HCT116 (cell line): Measurements from ENCODE around the gene USP15. TPM values are rescaled to one million over a fixed set of nuclear protein-coding genes. Genes with fewer than 3 reads are reported as not detected.

Experiments
- ATAC-seq: fragments of 200-7000 bp; cut with Tn5 transposase; 2 replicates; pipeline ENCODE4 v1.9.1; 2020; ENCODE audit warnings: mild to moderate bottlenecking, moderate library complexity
- BruUV-seq: library from RNA; stranded (reverse); fragments of 400-500 nt; replicated peaks from 2 replicates; lab custom pipeline; 2021; lab: Mats Ljungman, UMichigan
- CTCF ChIA-PET: fragments of 300-600 bp; sonication (Branson Sonifier 250); formaldehyde crosslinking; loops from one replicate; lab custom pipeline; 2021; ENCODE audit warnings: antibody characterized with exemption; lab: Charles Lee
- POLR2A ChIA-PET: fragments of 300-600, 350-600 bp; sonication (Branson Sonifier 250); formaldehyde crosslinking; loops from one replicate; lab custom pipeline; 2021; ENCODE audit warnings: antibody characterized with exemption; lab: Charles Lee
- RAD21 ChIA-PET, 2 experiments: fragments of 300-600 bp; sonication (Branson Sonifier 250); formaldehyde crosslinking; loops; one replicate each; lab custom pipeline; 2023; ENCODE audit warnings: low total read pairs in 2 of 2; ENCODE audit not compliant: uncharacterized antibody in 2 of 2, unreplicated experiment in 2 of 2, low non-redundant PET in 1 of 2; lab: Charles Lee
- DNase-seq: peaks from one replicate; pipeline ENCODE4 v3.0.0-alpha.2; 2010; ENCODE audit warnings: low read depth, low spot score
- H2AFZ ChIP-seq: fragments of 200-600 bp; shearing (Covaris generic), sonication (generic); 2 replicates; pipeline ENCODE4 v1.6.1; 2017; ENCODE audit warnings: low read depth, mixed run types, mixed read lengths, antibody characterized with exemption, low read length; ENCODE audit not compliant: poor library complexity, severe bottlenecking
- H3K27ac ChIP-seq: 2 replicates; pipeline ENCODE4 v1.5.1; 2012; ENCODE audit warnings: low read depth, low read length
- H3K27me3 ChIP-seq: fragments of 200-600 bp; sonication (generic); 2 replicates; pipeline ENCODE4 v1.6.1; 2016; ENCODE audit warnings: mixed run types, low read length, mixed read lengths; ENCODE audit not compliant: insufficient read depth
- H3K36me3 ChIP-seq, 2 experiments: fragments of 200-500 bp in 1 of 2; fragments of 200-600 bp in 1 of 2; sonication (Bioruptor generic) in 1 of 2; sonication (generic) in 1 of 2; 2 replicates each; pipeline versions ENCODE4 v1.5.1 to v1.6.1; 2014 to 2016; ENCODE audit warnings: low read length in 2 of 2, inconsistent platforms in 1 of 2, mixed read lengths in 1 of 2, mixed run types in 1 of 2; ENCODE audit not compliant: insufficient read depth in 2 of 2, control insufficient read depth in 1 of 2
- H3K4me1 ChIP-seq, 2 experiments: fragments of 200-600 bp in 1 of 2; sonication (generic) in 1 of 2; 2 replicates each; pipeline versions ENCODE4 v1.5.1 to v1.6.1; 2012 to 2017; ENCODE audit warnings: low read length in 2 of 2, inconsistent platforms in 1 of 2, mild to moderate bottlenecking in 1 of 2, mixed read lengths in 1 of 2, mixed run types in 1 of 2, moderate library complexity in 1 of 2; ENCODE audit not compliant: insufficient read depth in 2 of 2, control insufficient read depth in 1 of 2
- H3K4me2 ChIP-seq: fragments of 200-600 bp; sonication (generic); 2 replicates; pipeline ENCODE4 v1.6.1; 2017; ENCODE audit warnings: mixed run types, low read length, mixed read lengths
- H3K4me3 ChIP-seq, 2 experiments: fragments of 200-600 bp in 1 of 2; sonication (generic) in 1 of 2; replicated peaks in 1 of 2; 2 replicates each; pipeline ENCODE4 v1.5.1; 2011 to 2016; ENCODE audit warnings: low read length in 2 of 2, control low read depth in 1 of 2, low read depth in 1 of 2, mild to moderate bottlenecking in 1 of 2, mixed read lengths in 1 of 2, mixed run types in 1 of 2
- H3K79me2 ChIP-seq: fragments of 200-600 bp; sonication (generic); 2 replicates; pipeline ENCODE4 v1.6.1; 2017; ENCODE audit warnings: mild to moderate bottlenecking, mixed run types, low read length, moderate library complexity, mixed read lengths; ENCODE audit not compliant: insufficient read depth
- H3K9ac ChIP-seq: fragments of 200-600 bp; sonication (generic); 2 replicates; pipeline ENCODE4 v1.6.1; 2016; ENCODE audit warnings: low read length, mixed read lengths
- H3K9me2 ChIP-seq: fragments of 200-600 bp; sonication (generic), shearing (Covaris generic); 2 replicates; pipeline ENCODE4 v1.6.1; 2017; ENCODE audit warnings: mixed run types, mild to moderate bottlenecking, moderate library complexity; ENCODE audit not compliant: insufficient read depth
- H3K9me3 ChIP-seq, 2 experiments: fragments of 200-500 bp in 1 of 2; fragments of 200-600 bp in 1 of 2; sonication (Bioruptor generic) in 1 of 2; sonication (generic) in 1 of 2; 2 replicates each; pipeline ENCODE4 v1.6.1; 2014 to 2017; ENCODE audit warnings: low read length in 2 of 2, mixed read lengths in 2 of 2, inconsistent platforms in 1 of 2, low read depth in 1 of 2, mild to moderate bottlenecking in 1 of 2, mixed run types in 1 of 2, moderate library complexity in 1 of 2; ENCODE audit not compliant: control insufficient read depth in 1 of 2, insufficient read depth in 1 of 2
- H4K20me1 ChIP-seq: fragments of 200-600 bp; sonication (generic), shearing (Covaris generic); 2 replicates; pipeline ENCODE4 v1.6.1; 2017; ENCODE audit warnings: mixed run types, mild to moderate bottlenecking, moderate library complexity; ENCODE audit not compliant: insufficient read depth
- ATF3 ChIP-seq: IDR thresholded peaks from 2 replicates; pipeline ENCODE4 v1.6.1; 2012
- CBX3 ChIP-seq: IDR thresholded peaks from 2 replicates; pipeline ENCODE4 v1.6.1; 2012; ENCODE audit warnings: low read depth
- CEBPB ChIP-seq: IDR thresholded peaks from 2 replicates; pipeline ENCODE4 v1.6.1; 2012; ENCODE audit warnings: low read depth
- EGR1 ChIP-seq: IDR thresholded peaks from 2 replicates; pipeline ENCODE4 v1.6.1; 2012; ENCODE audit warnings: low read depth
- EZH2phosphoT487 ChIP-seq: fragments of 200-600 bp; IDR thresholded peaks from 2 replicates; pipeline ENCODE4 v1.6.1; 2018; ENCODE audit warnings: antibody characterized with exemption, borderline replicate concordance
- FOSL1 ChIP-seq: IDR thresholded peaks from 2 replicates; pipeline ENCODE4 v1.6.1; 2012; ENCODE audit warnings: low read depth
- JUND ChIP-seq: IDR thresholded peaks from 2 replicates; pipeline ENCODE4 v1.6.1; 2012
- POLR2A ChIP-seq: IDR thresholded peaks from 2 replicates; pipeline ENCODE4 v1.7.0; 2011; ENCODE audit warnings: borderline replicate concordance; ENCODE audit not compliant: insufficient read depth, insufficient read length; ENCODE audit errors: extremely low read depth
- REST ChIP-seq: IDR thresholded peaks from 2 replicates; pipeline ENCODE4 v1.6.1; 2012; ENCODE audit warnings: low read depth
- SP1 ChIP-seq: IDR thresholded peaks from 2 replicates; pipeline ENCODE4 v1.6.1; 2012; ENCODE audit warnings: low read depth
- YY1 ChIP-seq: IDR thresholded peaks from 2 replicates; pipeline ENCODE4 v1.6.1; 2011; ENCODE audit warnings: low read length, low read depth, moderate library complexity, mild to moderate bottlenecking; ENCODE audit not compliant: insufficient replicate concordance; ENCODE audit errors: extremely low read depth
- ZBTB33 ChIP-seq: IDR thresholded peaks from 2 replicates; pipeline ENCODE4 v1.6.1; 2011; ENCODE audit warnings: mild to moderate bottlenecking, low read length, moderate library complexity; ENCODE audit not compliant: insufficient replicate concordance; ENCODE audit errors: extremely low read depth
- ZNF274 ChIP-seq: fragments of 200-500 bp; sonication (Bioruptor generic); IDR thresholded peaks from 2 replicates; pipeline ENCODE4 v1.6.1; 2014; ENCODE audit warnings: mild to moderate bottlenecking, low read depth, low read length, inconsistent platforms
- intact Hi-C: fragments of 100-400 bp; cut with micrococcal nuclease; formaldehyde crosslinking; loops from 2 replicates; pipeline ENCODE4 v1.10.0; 2022
- total RNA-seq: library from RNA; stranded (reverse); gene quantifications from one replicate; pipeline ENCODE4 v1.2.1, GENCODE V29; 2021; ENCODE audit not compliant: unreplicated experiment
- TF ChIP-seq, protein P1 (sequence below): IDR thresholded peaks from 2 replicates; pipeline ENCODE4 v1.6.1; 2012

The USP15 gene
- total RNA-seq, 1 experiment from 2014 or later, result 49.5 TPM

GRCh38 chr12:62273724-62274380 is 13.6 kb downstream of the USP15 start:
- TF ChIP-seq POLR2A, result no peak
- TF ChIP-seq, protein P1, sequence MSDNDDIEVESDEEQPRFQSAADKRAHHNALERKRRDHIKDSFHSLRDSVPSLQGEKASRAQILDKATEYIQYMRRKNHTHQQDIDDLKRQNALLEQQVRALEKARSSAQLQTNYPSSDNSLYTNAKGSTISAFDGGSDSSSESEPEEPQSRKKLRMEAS, result no peak
- TF ChIP-seq FOSL1, result no peak
- no peak for TF ChIP-seq CBX3
- no peak for TF ChIP-seq EGR1
- Histone ChIP-seq H3K27me3 (no peaks in the 10 kb centered on the region), H2AFZ (no peak overlapping the region), H3K9ac (no peak overlapping the region), H3K4me3 (no peak overlapping the region), H4K20me1 (peaks cover 16% of the 10 kb centered on the region), H3K36me3 (no peaks in the 10 kb centered on the region), H3K9me2 (no peaks in the 10 kb centered on the region), H3K79me2 (peaks cover 100% of the 10 kb centered on the region), H3K4me1 (peaks cover 0 to 2% of the 10 kb centered on the region in 2 experiments; a peak in 1 of 4 replicates), H3K4me2 (no peak overlapping the region), H3K27ac (no peak overlapping the region), H3K9me3 (no peaks in the 10 kb centered on the region)
- DNase-seq (no peak), ATAC-seq (no peak)
- intact Hi-C loops, result no loop called here
- ChIA-PET RAD21 (no interaction called here), POLR2A (no interaction called here), CTCF (no interaction called here)
- no TSS peak for BruUV-seq

- Histone ChIP-seq H3K36me3 (no peaks in the 10 kb centered on the region), H3K9me2 (no peaks in the 10 kb centered on the region)
- intact Hi-C loops, result no loop called here
- TF ChIP-seq POLR2A, result no peak
- TF ChIP-seq ZNF274, result no peak
- no peak for TF ChIP-seq EZH2phosphoT487
- TF ChIP-seq CBX3, result no peak
- TF ChIP-seq CEBPB, result no peak
- no peak for TF ChIP-seq REST
- no peak for TF ChIP-seq SP1
- no peak for TF ChIP-seq ATF3
- no peak for TF ChIP-seq YY1
- TF ChIP-seq ZBTB33, result no peak
- no peak for TF ChIP-seq JUND
- no peak for TF ChIP-seq EGR1
Observed at GRCh38 chr12:62278022-62278421, 17.8 kb downstream of the USP15 start.

More at GRCh38 chr12:62278022-62278421, 17.8 kb downstream of the USP15 start:
- POLR2A ChIA-PET, result no interaction called here
- peaks cover 100% of the 10 kb centered on the region for H3K79me2 ChIP-seq
- no peak overlapping the region for H3K9ac ChIP-seq
- H2AFZ ChIP-seq, result no peak overlapping the region
- H3K9me3 ChIP-seq, result no peaks in the 10 kb centered on the region
- DNase-seq (no peak), ATAC-seq (no peak)
- no peak overlapping the region for H3K4me3 ChIP-seq
- H4K20me1 ChIP-seq, result peaks cover 11% of the 10 kb centered on the region; the same call in 1 of the 2 replicates
- H3K27me3 ChIP-seq, result no peaks in the 10 kb centered on the region
- CTCF ChIA-PET, result no interaction called here
- no peaks in the 10 kb centered on the region for H3K4me1 ChIP-seq
- RAD21 ChIA-PET, result no interaction called here
- no peak overlapping the region for H3K4me2 ChIP-seq
- BruUV-seq, result no TSS peak
- no peak overlapping the region for H3K27ac ChIP-seq
